Neural progenitor cell (in vitro differentiated cells): ENCODE results near the gene LPCAT3.

Experiments used
- CTCF ChIP-seq: fragments of 200-600 bp; sonication (generic); IDR thresholded peaks from 2 replicates; pipeline ENCODE4 v1.5.1; 2017; ENCODE audit warnings: antibody characterized with exemption, mild to moderate bottlenecking
- EZH2phosphoT487 ChIP-seq: fragments of 200-600 bp; sonication (generic); IDR thresholded peaks from 2 replicates; pipeline ENCODE4 v1.6.1; 2017; ENCODE audit warnings: antibody characterized with exemption

DNA sequence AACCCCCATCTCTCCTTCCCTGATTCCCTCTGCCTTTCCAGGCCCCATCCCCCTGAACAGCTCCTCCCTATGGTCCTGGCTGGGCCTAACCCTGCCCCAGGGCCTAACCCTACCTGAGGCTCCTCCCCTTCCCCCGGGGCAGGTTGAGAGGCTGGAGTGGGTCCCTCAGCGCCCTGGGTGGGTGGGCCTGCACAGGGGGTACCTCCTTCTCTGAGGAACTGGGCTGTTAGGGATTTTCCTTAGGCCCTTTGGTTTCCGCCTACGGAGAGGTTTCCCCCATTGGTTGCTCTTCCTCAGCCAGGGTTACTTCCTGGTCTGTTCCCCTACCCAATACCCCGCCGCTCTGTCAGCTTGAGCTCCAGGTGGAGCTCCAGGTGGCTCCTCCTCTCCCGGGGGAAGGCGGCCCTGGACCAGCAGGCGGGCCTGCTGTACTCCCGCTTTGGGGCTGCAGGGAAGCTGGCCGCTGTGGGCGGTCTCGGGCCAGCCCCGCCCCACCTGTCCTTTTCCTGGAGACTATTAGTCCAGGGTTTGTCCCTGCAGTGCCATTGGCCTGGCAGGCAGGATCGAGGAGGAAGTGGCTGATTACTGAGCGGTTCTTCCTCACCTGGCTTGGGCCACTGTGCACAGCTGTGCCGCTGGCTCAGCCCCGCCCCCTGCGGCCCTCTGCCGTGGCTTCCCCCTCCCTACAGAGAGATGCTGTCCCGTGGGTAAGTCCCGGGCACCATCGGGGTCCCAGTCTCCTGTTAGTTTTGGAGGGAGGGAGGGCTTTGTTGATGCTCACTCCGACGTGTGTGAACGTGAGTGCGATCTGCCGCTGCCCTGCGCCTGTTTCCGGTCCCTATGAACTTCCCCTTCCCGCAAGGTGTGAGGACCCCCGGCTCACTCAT is 72.0 kb downstream of the LPCAT3 start:
- no peak for TF ChIP-seq CTCF
- no peak for TF ChIP-seq EZH2phosphoT487
